GM23248 (cell line): ENCODE results near the gene MALAT1. TPM values are rescaled to one million over a fixed set of nuclear protein-coding genes. Genes with fewer than 3 reads are reported as not detected.
A peak's percentile ranks its signal among the peaks of the same experiment; 100 is the strongest.

Experiments
- DNase-seq: peaks from one replicate; pipeline ENCODE4 v3.0.0-alpha.2; 2015
- H2AFZ ChIP-seq: fragments of 200-600 bp; sonication (generic); 2 replicates; pipeline ENCODE4 v1.6.1; 2016; ENCODE audit warnings: antibody characterized with exemption
- H3F3A ChIP-seq: fragments of 200-600 bp; sonication (generic); 2 replicates; pipeline ENCODE4 v1.6.1; 2016; ENCODE audit warnings: mild to moderate bottlenecking, antibody characterized with exemption, mixed run types; ENCODE audit not compliant: insufficient read depth
- H3K27ac ChIP-seq: fragments of 200-600 bp; sonication (generic); 2 replicates; pipeline ENCODE4 v1.5.1; 2016; ENCODE audit warnings: mild to moderate bottlenecking
- H3K27me3 ChIP-seq: fragments of 200-600 bp; sonication (generic); replicated peaks from 2 replicates; pipeline ENCODE4 v1.6.1; 2016; ENCODE audit warnings: mild to moderate bottlenecking; ENCODE audit not compliant: insufficient read depth
- H3K36me3 ChIP-seq: fragments of 200-600 bp; sonication (generic); 2 replicates; pipeline ENCODE4 v1.6.1; 2016; ENCODE audit warnings: low read depth, mild to moderate bottlenecking
- H3K4me1 ChIP-seq: fragments of 200-600 bp; sonication (generic); 2 replicates; pipeline ENCODE4 v1.6.1; 2016; ENCODE audit warnings: mild to moderate bottlenecking; ENCODE audit not compliant: insufficient read depth
- H3K4me2 ChIP-seq: fragments of 200-600 bp; sonication (generic); one replicate; pipeline ENCODE4 v1.6.1; 2016; ENCODE audit warnings: mild to moderate bottlenecking; ENCODE audit not compliant: unreplicated experiment
- H3K4me3 ChIP-seq: fragments of 200-600 bp; sonication (generic); 2 replicates; pipeline ENCODE4 v1.5.1; 2016; ENCODE audit warnings: mild to moderate bottlenecking
- H3K79me2 ChIP-seq: fragments of 200-600 bp; sonication (generic); 2 replicates; pipeline ENCODE4 v1.6.1; 2016; ENCODE audit warnings: mild to moderate bottlenecking; ENCODE audit not compliant: insufficient read depth
- H3K9ac ChIP-seq: fragments of 200-600 bp; sonication (generic); 2 replicates; pipeline ENCODE4 v1.6.1; 2016; ENCODE audit warnings: mild to moderate bottlenecking
- H3K9me2 ChIP-seq: fragments of 200-600 bp; sonication (generic); 2 replicates; pipeline ENCODE4 v1.6.1; 2016; ENCODE audit warnings: mixed run types, mild to moderate bottlenecking, moderate library complexity; ENCODE audit not compliant: insufficient read depth
- H3K9me3 ChIP-seq: fragments of 200-600 bp; sonication (generic); one replicate; pipeline ENCODE4 v1.6.1; 2017; ENCODE audit warnings: low read depth
- H4K20me1 ChIP-seq: fragments of 200-600 bp; sonication (generic); 2 replicates; pipeline ENCODE4 v1.6.0; 2016; ENCODE audit not compliant: insufficient read depth
- EZH2 ChIP-seq: fragments of 200-600 bp; sonication (generic); IDR thresholded peaks from 2 replicates; pipeline ENCODE4 v1.6.1; 2018; ENCODE audit warnings: antibody characterized with exemption, mild to moderate bottlenecking; ENCODE audit not compliant: insufficient read depth, poor library complexity, severe bottlenecking
- EZH2phosphoT487 ChIP-seq: fragments of 200-600 bp; sonication (generic); IDR thresholded peaks from 2 replicates; pipeline ENCODE4 v1.6.1; 2018; ENCODE audit warnings: antibody characterized with exemption, moderate library complexity, mild to moderate bottlenecking, low read depth; ENCODE audit not compliant: insufficient read depth
- WGBS, 2 experiments: methylation state at CpG; one replicate each; pipeline ENCODE4 v1.1.6; 2015 to 2017; ENCODE audit warnings: low lambda C conversion rate in 2 of 2, low coverage in 1 of 2; ENCODE audit errors: missing lambda C conversion rate in 2 of 2; 5-methylcytosine and 5-hydroxymethylcytosine counted together
- in situ Hi-C: fragments of 300-500 bp; cut with MboI; formaldehyde crosslinking; loops from 2 replicates; pipeline ENCODE4 v1.15.0; 2020
- polyA plus RNA-seq: library from polyadenylated mRNA; unstranded; fragments of >200 nt; fragmentation: Nextera tagmentation; extraction: Ambion mirVana; gene quantifications from 2 replicates; pipeline ENCODE4 v1.2.1, GENCODE V29; 2016
- total RNA-seq: library from RNA; depleted of rRNA; stranded (reverse); fragments of >200 nt; shearing (Covaris generic); gene quantifications from 2 replicates; pipeline ENCODE4 v1.2.3, GENCODE V29; 2014

Gene MALAT1
- total and polyA plus RNA-seq, 2 experiments from 2014 or later, result 2,638 to 13,207 TPM

DNA sequence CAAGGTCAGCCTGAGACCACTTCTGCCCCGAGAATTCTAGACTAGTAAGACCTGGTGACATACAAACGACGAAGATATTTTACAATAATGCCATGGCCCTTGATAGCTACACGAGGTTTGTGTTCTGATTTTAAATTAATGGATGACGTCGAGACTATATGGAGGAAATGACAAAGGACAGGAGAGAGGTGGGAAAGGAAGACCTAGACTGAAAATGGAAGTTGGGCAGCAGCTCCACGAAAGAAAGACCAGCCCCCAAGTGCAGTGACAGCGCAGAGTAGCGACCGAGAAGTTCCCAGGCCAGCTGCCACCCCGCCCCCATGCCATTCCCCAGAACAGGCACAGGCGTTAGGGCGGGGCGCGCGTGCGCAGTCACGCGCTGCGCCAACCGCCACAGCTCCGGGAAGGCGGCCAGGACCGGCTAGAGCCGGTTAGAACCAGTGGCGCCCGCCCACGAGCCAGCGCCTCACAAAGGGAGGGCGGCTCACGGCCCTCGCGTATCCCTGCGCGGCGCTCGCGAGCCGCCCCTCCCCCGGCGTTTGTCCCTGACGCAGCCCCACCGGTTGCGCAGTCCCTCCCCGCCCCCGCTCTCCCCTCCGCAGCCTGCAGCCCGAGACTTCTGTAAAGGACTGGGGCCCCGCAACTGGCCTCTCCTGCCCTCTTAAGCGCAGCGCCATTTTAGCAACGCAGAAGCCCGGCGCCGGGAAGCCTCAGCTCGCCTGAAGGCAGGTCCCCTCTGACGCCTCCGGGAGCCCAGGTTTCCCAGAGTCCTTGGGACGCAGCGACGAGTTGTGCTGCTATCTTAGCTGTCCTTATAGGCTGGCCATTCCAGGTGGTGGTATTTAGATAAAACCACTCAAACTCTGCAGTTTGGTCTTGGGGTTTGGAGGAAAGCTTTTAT lies 1.5 kb upstream of the MALAT1 start:
- 0 to 1% methylated on average over 37 to 44 of the region's 61 CpGs for WGBS, 2 experiments
- H3F3A ChIP-seq, result peaks cover 88% of the 10 kb centered on the region

DNA sequence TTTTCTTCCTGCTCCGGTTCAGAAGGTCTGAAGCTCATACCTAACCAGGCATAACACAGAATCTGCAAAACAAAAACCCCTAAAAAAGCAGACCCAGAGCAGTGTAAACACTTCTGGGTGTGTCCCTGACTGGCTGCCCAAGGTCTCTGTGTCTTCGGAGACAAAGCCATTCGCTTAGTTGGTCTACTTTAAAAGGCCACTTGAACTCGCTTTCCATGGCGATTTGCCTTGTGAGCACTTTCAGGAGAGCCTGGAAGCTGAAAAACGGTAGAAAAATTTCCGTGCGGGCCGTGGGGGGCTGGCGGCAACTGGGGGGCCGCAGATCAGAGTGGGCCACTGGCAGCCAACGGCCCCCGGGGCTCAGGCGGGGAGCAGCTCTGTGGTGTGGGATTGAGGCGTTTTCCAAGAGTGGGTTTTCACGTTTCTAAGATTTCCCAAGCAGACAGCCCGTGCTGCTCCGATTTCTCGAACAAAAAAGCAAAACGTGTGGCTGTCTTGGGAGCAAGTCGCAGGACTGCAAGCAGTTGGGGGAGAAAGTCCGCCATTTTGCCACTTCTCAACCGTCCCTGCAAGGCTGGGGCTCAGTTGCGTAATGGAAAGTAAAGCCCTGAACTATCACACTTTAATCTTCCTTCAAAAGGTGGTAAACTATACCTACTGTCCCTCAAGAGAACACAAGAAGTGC lies 661 bp upstream of the MALAT1 start:
- Histone ChIP-seq H3K4me1 (peaks cover 46% of the 10 kb centered on the region), H3K27ac (peak overlapping the region; percentile 100), H3K9ac (peak overlapping the region; percentile 100), H4K20me1 (peaks cover 38% of the 10 kb centered on the region), H3K4me2 (peak overlapping the region; percentile 97), H3K36me3 (peaks cover 42% of the 10 kb centered on the region), H3K79me2 (peaks cover 85% of the 10 kb centered on the region), H3K4me3 (peak overlapping the region; percentile 98), H3K9me3 (no peaks in the 10 kb centered on the region), H2AFZ (no peak overlapping the region), H3F3A (peaks cover 88% of the 10 kb centered on the region), H3K9me2 (no peaks in the 10 kb centered on the region), H3K27me3 (no peaks in the 10 kb centered on the region)
- WGBS, 2 experiments, result 1 to 3% methylated on average over 22 to 24 of the region's 24 CpGs
- TF ChIP-seq EZH2phosphoT487 (no peak), EZH2 (no peak)
- in situ Hi-C loops, result no loop called here
- DNase-seq, result peak; percentile 80

More for the DNA sequence above, 1.5 kb upstream of the MALAT1 start:
- in situ Hi-C loops, result no loop called here
- Histone ChIP-seq H4K20me1 (peaks cover 30% of the 10 kb centered on the region; the same call in 1 of the 2 replicates), H3K27me3 (no peaks in the 10 kb centered on the region), H3K4me2 (peak overlapping the region; percentile 97), H3K36me3 (peaks cover 34% of the 10 kb centered on the region), H3K27ac (peak overlapping the region; percentile 100), H3K9me2 (no peaks in the 10 kb centered on the region), H3K4me1 (peaks cover 54% of the 10 kb centered on the region), H3K79me2 (peaks cover 77% of the 10 kb centered on the region), H3K9ac (peak overlapping the region; percentile 100), H3K4me3 (peak overlapping the region; percentile 98), H3K9me3 (no peaks in the 10 kb centered on the region), H2AFZ (no peak overlapping the region)
- peak; percentile 99 for DNase-seq
- TF ChIP-seq EZH2, result no peak
- TF ChIP-seq EZH2phosphoT487, result no peak

DNA sequence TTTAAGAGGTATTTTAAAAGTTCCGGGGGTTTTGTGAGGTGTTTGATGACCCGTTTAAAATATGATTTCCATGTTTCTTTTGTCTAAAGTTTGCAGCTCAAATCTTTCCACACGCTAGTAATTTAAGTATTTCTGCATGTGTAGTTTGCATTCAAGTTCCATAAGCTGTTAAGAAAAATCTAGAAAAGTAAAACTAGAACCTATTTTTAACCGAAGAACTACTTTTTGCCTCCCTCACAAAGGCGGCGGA lies 193 bp upstream of the MALAT1 start:
- in situ Hi-C loops, result no loop called here

DNA sequence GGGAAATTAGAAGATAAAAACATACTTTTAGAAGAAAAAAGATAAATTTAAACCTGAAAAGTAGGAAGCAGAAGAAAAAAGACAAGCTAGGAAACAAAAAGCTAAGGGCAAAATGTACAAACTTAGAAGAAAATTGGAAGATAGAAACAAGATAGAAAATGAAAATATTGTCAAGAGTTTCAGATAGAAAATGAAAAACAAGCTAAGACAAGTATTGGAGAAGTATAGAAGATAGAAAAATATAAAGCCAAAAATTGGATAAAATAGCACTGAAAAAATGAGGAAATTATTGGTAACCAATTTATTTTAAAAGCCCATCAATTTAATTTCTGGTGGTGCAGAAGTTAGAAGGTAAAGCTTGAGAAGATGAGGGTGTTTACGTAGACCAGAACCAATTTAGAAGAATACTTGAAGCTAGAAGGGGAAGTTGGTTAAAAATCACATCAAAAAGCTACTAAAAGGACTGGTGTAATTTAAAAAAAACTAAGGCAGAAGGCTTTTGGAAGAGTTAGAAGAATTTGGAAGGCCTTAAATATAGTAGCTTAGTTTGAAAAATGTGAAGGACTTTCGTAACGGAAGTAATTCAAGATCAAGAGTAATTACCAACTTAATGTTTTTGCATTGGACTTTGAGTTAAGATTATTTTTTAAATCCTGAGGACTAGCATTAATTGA lies 1.0 kb downstream of the MALAT1 start:
- H3K4me3 ChIP-seq, result peak overlapping the region; percentile 98
- no peak overlapping the region for H2AFZ ChIP-seq
- H3K27me3 ChIP-seq, result no peaks in the 10 kb centered on the region
- TF ChIP-seq EZH2 (no peak), EZH2phosphoT487 (peak; percentile 94)
- H3K9me3 ChIP-seq, result no peaks in the 10 kb centered on the region
- H3K36me3 ChIP-seq, result peaks cover 58% of the 10 kb centered on the region
- 2 to 4% methylated on average over 3 of the region's 3 CpGs for WGBS, 2 experiments
- H3K9me2 ChIP-seq, result no peaks in the 10 kb centered on the region
- peaks cover 90% of the 10 kb centered on the region for H3F3A ChIP-seq
- peak overlapping the region; percentile 100 for H3K9ac ChIP-seq
- peak overlapping the region; percentile 100 for H3K27ac ChIP-seq
- in situ Hi-C loops, result no loop called here
- H3K79me2 ChIP-seq, result peaks cover 95% of the 10 kb centered on the region
- peak overlapping the region; percentile 97 for H3K4me2 ChIP-seq
- H3K4me1 ChIP-seq, result peaks cover 31% of the 10 kb centered on the region
- peaks cover 52% of the 10 kb centered on the region for H4K20me1 ChIP-seq
- DNase-seq, result no peak

More for the DNA sequence above, 193 bp upstream of the MALAT1 start:
- no peaks in the 10 kb centered on the region for H3K9me2 ChIP-seq
- peak overlapping the region; percentile 100 for H3K27ac ChIP-seq
- WGBS, 2 experiments, result 1 to 4% methylated on average over 6 of the region's 6 CpGs
- peaks cover 42% of the 10 kb centered on the region for H4K20me1 ChIP-seq
- peak overlapping the region; percentile 97 for H3K4me2 ChIP-seq
- peaks cover 42% of the 10 kb centered on the region for H3K4me1 ChIP-seq
- H3K9me3 ChIP-seq, result no peaks in the 10 kb centered on the region
- TF ChIP-seq EZH2 (no peak), EZH2phosphoT487 (no peak)
- peak overlapping the region; percentile 100 for H3K9ac ChIP-seq
- H2AFZ ChIP-seq, result no peak overlapping the region
- peaks cover 46% of the 10 kb centered on the region for H3K36me3 ChIP-seq
- H3K79me2 ChIP-seq, result peaks cover 90% of the 10 kb centered on the region
- H3F3A ChIP-seq, result peaks cover 88% of the 10 kb centered on the region
- H3K27me3 ChIP-seq, result no peaks in the 10 kb centered on the region
- H3K4me3 ChIP-seq, result peak overlapping the region; percentile 98
- no peak for DNase-seq
